ENCODE data around the gene PCDH1.
"Not testable (repeated sequence)": the region's sequence is repeated elsewhere in the genome, so short reads cannot be mapped to it uniquely, and the experiment has no call there.

PCDH1 gene

GRCh38 chr5:141878186-141878710, at the start of gene PCDH1:
TSS of gene PCDH1 (minus strand) at chr5:141878410. CDS start at chr5:141878262, 148 bp downstream.
- DNase-seq: no peak

- no peak for DNase-seq
These were observed 48.2 kb upstream of the PCDH1 start for GRCh38 chr5:141926434-141926833.

- peak; percentile 66 for DNase-seq
These were observed 45.5 kb upstream of the PCDH1 start, which contains the start of gene DELE1 for GRCh38 chr5:141923448-141924313. TSS of gene DELE1 (plus strand) at chr5:141923871. CDS start at chr5:141923942, 71 bp downstream.

- not testable (repeated sequence) for DNase-seq
These were observed 44.7 kb upstream of the PCDH1 start for GRCh38 chr5:141922827-141923447.

GRCh38 chr5:141920771-141921170, 42.6 kb upstream of the PCDH1 start:
- no peak for DNase-seq

GRCh38 chr5:141919218-141920119, 41.3 kb upstream of the PCDH1 start:
- DNase-seq: no peak

GRCh38 chr5:141917760-141918159, 39.5 kb upstream of the PCDH1 start:
- no peak for DNase-seq

- DNase-seq: no peak
These were observed 38.3 kb upstream of the PCDH1 start for GRCh38 chr5:141916522-141916921.

GRCh38 chr5:141915881-141916336, 37.7 kb upstream of the PCDH1 start:
- DNase-seq: no peak

GRCh38 chr5:141914797-141915196, 36.6 kb upstream of the PCDH1 start:
- no peak for DNase-seq

GRCh38 chr5:141914199-141914743, 36.1 kb upstream of the PCDH1 start:
- no peak for DNase-seq

- no peak for DNase-seq
These were observed 35.5 kb upstream of the PCDH1 start for GRCh38 chr5:141913560-141914198.

- DNase-seq: no peak
These were observed 32.1 kb upstream of the PCDH1 start for GRCh38 chr5:141910271-141910673.

- DNase-seq: no peak
These were observed 31.0 kb upstream of the PCDH1 start for GRCh38 chr5:141909212-141909611.

- no peak for DNase-seq
These were observed 30.6 kb upstream of the PCDH1 start for GRCh38 chr5:141908796-141909195.

GRCh38 chr5:141906972-141907371, 28.8 kb upstream of the PCDH1 start:
- DNase-seq: no peak

- DNase-seq: no peak
These were observed 28.3 kb upstream of the PCDH1 start for GRCh38 chr5:141906517-141906916.

GRCh38 chr5:141904551-141904950, 26.3 kb upstream of the PCDH1 start:
- no peak for DNase-seq

GRCh38 chr5:141903261-141903660, 25.1 kb upstream of the PCDH1 start:
- DNase-seq: no peak

- no peak for DNase-seq
These were observed 24.0 kb upstream of the PCDH1 start for GRCh38 chr5:141902015-141902814.

GRCh38 chr5:141898448-141899049, 20.3 kb upstream of the PCDH1 start:
- no peak for DNase-seq
